Activated CD8-positive, alpha-beta memory T cell treated with anti-CD3 and anti-CD28 coated beads for 24 hours (primary cell): ENCODE measurements around the gene PDZD7.
A peak's percentile ranks its signal among the peaks of the same experiment; 100 is the strongest.

Experiments
- DNase-seq: peaks from one replicate; pipeline ENCODE4 v3.0.0-alpha.2; 2020

Gene PDZD7

DNA sequence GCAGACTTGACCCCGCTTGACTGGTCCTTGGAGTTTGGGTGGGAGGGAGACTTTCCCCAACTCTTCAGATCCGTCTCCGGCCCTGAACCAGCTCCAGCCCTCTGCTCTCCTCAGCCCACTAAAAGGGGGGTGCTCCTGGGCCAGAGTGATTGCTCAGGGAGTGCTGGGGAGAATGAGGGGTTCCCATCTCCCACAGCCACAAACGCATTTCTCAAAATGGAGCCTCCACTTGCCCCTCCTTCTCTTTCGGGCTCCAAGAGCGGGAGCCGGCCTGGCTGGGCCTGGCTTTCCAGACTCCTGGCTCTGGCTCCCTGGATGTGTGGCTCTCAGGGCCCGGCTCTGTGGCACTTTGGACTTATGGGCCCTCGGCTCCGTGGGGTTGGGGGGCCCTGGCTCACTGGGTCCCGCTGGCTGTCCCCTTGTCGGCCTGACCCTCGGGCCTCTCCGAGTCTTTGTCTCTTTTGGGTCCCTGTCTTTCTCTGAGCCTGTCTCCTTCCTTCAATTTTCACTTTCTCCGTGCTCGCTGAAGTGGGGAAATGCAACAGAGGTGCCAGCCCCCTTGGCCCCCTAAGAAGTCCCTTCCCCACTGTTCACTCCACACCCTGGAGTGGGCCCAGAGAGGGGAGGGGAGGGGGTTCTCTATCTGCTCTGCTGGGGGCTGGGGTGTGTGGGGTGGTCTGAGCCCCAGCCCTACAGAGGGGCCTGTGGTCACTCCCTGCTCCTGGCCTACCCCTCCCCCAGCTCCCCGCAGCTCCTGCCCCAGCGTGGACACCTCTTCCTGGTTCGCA, 30.6 kb downstream of the PDZD7 start:
- DNase-seq, result no peak

DNA sequence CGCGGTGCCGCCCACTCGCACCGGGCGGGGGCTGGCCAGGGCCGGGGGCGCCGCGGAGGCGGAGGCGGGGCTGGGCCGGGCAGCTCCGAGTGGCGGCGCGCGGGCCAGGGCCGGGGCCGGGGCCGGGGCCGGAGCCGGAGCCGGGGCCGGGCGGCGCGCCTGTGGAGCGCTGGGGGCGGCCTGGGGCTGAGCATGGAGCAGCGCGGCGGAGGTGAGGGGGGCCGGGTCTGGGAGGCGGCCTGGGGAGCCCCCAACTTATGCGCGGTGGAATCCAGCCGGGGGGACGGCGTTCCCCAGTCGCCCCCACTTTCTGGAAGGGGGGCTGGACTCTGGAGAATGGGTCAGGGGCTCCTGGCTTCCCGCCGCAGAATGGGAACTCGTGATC, 31.2 kb downstream of the PDZD7 start, which contains the start of gene LZTS2:
TSS of gene LZTS2 (plus strand) at position 67 of the 385 bp plus-strand sequence. CDS start 2,731 bp downstream, outside the sequence.
- DNase-seq, result no peak

DNA sequence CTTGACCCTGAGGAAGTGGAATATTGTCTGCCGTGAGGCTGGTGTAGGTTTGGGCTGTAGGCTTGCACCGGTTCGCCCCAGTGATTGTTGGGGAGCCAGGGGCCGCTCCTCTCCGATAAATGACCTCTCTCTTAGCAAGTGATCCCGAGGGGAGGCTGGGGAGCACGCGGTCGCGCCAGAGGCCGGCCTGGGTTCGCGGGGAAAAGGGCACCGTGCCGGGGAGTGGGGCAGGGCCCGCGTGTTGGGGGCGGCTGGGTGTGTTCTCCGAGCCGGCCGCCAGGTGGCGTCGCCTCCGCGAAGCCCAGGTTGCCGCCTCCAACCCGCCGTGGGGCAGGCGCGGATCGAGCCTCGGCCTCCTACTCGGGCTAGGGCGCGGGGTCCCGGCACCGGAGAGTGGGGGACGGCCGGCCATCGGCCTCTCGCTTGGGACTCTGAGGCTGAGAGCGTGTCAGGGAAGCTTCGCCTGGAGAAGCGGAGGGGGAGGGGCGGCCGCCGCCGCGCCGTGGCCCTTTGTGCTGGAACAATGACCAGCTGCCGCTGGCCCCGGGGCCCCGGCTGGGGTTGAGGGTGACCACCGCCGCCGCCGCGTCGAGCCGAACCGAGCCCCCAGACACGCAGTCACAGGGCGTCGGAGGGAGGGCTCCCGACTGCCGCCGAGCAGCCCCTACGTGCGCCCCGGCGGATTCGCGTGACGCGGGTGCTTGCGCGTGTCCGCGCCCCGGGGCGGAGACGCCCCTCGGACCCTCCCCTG, 31.8 kb downstream of the PDZD7 start:
- DNase-seq, result peak; percentile 92

DNA sequence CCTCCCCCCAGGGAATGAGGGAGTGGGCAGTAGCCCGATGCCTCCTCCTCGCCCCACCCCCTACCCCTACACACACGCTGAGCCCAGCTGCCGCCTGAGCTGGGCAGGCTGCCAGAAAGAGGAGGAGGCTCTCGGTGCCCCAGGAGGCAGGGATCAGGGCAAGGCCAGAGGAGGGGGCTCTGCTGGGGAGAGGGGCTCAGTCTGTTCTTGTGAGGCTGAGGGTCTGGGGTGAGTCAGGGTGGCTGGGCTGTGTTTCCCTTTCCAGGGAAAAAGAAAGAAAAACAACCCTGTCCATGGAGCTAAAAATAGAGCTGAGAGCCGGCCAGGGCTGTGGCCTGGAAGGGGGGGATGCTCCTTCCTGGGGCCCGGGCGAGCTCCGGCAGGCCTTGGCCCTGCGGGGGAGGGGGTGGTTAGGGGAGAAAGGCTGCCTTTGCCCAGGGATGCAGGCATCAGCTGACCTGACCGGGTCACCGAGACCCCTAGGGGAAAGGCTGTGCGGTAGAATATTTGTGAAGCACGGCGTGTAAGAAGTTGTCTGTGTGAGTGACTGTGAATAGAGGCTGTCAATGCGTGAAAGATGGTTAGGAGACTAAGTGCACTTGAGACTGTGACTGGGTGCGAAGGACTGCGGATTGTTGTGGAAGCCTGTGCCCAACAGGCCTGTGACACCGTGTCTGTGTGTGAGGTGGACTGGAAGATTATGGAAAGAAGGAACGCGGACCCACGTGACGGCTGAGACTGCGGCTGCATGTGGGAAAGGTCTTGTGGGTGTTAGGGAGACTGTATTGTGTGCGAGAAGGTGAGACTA, 32.5 kb downstream of the PDZD7 start:
- peak; percentile 84 for DNase-seq

DNA sequence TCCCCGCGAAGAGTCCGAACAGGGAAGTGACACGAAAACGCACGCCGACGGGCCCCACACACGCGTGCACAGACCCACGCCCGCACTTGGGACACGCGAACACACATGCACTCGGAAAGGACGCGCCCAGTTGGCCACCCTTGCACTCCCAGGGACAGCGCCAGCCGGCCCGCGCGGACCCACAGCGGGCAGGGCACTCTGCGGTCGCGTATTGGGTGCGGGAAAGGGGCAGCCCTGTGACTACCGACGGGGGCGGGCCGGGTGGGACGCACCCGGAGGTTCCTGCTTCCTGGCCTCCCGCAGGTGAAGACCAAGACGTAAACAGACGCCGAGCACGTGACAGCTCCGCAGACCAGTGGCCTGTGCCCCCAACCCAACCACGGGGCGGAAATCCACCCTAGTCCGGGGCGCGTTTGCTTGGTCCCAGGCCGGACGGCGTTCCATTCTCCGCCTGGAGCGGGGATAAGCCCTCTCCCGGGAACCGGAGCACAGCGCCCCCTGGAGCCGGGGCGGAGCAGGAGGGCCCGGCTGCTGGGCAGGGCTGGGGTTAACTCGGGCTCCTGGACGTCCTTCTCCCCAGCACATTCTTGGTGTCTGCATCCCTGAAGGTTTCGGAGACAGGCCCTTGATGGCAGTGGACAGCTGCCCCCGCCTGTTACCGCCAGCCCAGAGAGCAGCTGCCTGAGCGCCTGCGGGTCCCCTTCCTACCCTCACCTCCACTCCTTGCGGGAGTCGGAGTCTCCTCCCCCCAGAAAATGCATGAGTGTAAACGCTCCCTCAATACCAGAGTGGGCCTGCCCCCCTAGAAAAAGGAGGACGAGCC, 33.4 kb downstream of the PDZD7 start:
- DNase-seq, result peak; percentile 92

DNA sequence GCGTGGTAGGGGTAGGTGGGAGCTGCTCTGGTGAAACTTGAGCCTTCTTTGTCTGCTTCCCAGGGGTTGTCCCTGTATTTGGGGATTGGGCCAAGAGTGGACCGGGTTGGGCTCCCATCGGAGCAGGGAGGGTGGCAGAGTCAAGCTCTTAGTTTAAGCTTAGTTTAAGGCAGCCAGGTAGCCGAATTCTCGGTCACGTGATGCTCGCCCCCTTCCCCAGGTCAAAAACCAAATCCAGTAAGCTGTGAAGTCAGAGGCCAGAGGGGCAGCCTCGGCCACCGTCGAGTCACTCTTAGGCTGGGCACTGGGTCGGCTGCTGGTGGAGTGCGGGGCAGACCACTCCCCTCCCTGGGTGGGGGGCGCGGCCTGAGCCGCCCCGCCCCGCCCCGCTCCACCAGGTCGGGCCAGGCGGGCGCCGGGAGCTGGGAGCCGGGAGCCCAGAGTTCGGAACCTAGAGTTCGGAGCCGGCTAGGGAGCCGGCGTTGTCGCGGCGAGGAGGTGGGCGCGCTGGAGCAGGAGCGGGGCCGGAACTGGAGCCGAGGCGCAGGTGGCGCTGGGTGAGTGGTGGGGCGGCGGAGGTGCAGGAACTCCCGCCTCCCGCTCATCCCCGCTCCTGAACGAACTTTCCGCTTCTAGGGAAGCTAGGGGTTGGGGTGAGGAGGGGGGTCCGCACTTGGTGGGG, 34.1 kb downstream of the PDZD7 start:
- DNase-seq, result no peak

DNA sequence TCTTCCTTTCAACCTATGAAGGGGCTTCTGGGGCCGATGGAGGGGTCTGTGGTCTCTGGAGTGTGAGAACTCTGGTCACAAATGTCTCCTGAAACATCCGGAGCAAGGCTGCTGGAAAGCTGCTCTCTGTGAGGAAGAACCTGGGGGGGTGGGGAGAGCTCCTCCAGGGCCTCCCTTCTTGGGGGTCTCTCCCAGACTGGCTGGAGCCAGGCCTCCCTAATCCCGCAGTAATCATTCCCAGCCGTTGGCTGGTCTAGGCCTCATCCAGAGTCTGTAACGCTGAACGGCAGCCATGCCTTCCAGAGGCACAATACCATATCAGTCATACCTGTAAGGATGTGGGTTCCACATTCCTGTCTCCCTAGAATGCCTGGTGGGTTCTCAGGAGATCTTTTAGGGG, 35.7 kb downstream of the PDZD7 start:
- DNase-seq, result no peak

DNA sequence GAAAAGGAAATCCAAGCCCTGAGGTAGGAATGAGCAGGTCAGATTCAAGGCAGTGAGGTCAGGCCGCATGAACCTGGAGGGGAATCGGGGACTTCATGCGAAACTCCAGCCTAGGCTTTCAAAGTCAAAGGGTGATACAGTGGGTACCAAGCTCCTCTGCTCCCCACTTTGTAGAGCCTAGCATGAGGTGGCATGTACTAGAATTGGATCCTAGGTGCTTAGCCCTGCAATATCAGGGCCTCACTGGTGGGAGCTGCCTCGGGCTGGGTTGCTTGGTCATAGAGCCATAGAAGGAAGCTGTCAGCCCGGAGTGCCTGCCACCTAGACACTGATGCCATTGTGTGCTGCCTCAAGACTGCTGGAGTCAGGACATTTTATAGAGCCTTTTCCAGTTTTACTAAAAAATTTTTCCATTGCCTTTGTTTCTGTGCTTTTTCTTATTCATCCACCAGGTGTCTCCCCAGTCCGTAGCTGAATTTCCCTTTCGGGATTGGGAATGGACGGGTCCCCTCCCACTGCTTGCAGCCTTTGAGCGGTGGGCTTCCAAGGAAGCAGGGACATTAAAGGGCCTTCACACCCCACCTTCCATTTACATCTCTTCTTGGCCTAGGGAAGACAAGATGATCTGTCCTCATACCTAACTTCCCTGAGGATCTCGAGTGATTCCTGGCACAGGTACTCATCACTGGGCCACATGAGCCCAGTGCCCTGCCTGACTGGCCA, 36.8 kb downstream of the PDZD7 start:
- no peak for DNase-seq

DNA sequence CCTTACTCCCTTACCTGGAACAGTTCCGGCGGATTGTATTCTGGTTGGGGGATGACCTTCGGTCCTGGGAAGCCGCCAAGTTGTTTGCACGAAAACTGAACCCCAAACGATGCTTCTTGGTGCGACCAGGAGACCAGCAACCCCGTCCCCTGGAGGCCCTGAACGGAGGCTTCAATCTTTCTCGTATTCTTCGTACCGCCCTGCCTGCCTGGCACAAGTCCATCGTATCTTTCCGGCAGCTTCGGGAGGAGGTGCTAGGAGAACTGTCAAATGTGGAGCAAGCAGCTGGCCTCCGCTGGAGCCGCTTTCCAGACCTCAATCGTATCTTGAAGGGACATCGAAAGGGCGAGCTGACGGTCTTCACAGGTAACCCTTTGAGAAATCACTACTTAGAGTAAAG, 41.8 kb downstream of the PDZD7 start:
- DNase-seq, result no peak

DNA sequence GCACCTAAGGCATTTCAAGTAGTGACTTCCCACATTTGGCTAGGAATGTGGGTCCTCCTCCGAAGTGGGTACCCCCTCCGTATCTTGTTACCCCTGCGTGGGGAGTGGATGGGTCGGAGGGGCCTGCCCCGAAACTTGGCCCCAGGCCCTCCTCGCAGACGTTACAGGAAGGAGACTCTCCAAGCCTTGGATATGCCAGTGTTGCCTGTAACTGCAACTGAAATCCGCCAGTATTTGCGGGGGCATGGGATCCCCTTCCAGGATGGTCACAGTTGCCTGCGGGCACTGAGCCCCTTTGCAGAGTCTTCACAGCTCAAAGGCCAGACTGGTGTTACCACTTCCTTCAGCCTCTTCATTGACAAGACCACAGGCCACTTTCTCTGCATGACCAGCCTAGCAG, 42.8 kb downstream of the PDZD7 start:
- no peak for DNase-seq

DNA sequence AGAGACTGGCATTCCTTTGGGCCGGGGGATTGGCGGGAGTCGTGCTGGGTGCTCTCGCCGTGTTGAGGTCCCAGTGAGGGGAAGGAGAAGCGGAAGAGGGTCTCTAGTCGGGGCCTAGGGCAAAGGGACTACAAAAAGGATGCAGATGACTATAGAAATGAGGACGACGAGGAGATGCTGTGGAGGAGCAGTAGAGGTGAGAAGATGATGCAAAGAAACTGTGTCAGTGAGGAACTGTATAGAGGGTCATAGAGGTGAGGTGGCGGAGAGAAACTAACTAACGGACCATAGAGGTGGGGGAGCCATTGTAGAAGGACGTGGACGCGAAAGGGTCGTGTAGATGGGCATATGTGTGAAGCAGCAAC, 43.3 kb downstream of the PDZD7 start:
- no peak for DNase-seq

DNA sequence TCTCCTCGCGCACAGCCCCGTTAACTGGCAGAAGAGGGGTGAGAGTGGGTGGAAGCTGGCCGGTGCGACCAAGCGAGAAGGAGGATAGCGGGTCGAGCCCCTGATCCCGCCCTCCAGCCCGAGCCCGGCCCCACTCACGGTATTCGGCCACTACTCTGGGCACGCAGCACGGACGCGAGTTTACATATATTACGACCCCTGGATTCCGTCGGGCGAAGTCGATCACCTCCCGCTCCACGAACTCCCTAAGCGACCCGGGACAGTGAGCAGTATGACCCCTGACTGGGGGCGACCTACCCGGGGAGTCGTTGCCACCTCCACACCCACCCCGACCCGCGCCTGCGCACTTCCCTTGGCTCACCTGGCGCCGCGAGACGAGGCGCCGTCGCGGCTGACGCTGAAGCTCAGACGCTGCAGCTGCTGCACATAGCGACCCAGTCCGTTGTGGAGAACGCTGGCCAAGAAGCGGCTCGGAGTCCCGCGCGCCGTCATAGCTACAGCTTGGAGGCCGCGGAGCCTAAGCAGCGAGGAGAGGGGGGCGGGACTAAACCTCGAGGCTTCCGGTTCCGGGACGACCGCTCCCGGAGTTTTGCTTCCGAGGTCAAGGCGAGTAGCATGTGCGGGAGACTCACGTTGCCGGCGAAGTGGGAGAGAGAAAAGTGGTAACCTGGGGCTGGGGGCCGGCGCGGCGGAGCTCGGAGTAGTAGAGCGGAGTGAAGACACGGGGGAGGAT, 43.8 kb downstream of the PDZD7 start, which contains the start of the genes MRPL43 and TWNK:
TSS of gene MRPL43 (minus strand) at position 546 of the 733 bp plus-strand sequence. CDS start at position 492, 54 bp downstream.
TSS of gene TWNK (plus strand) at position 592 of the 733 bp plus-strand sequence. CDS start 668 bp downstream, outside the sequence.
- peak; percentile 94 for DNase-seq

DNA sequence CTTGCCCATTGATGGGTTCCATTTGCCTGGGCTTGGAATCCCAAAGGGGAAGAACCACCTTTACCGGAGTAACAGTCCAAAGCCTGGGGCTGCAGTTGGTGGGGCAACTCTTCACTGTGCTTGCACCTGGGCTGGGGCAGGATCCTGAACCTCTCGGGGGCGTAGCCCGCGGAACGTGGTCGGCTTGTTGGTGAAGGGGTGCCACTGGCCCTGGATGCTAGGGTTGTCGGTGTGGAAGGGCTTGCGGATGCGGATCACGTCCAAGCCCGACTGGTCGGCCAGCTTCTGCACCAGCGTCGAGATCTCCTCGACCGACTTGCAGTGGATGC, 44.3 kb downstream of the PDZD7 start:
- no peak for DNase-seq

DNA sequence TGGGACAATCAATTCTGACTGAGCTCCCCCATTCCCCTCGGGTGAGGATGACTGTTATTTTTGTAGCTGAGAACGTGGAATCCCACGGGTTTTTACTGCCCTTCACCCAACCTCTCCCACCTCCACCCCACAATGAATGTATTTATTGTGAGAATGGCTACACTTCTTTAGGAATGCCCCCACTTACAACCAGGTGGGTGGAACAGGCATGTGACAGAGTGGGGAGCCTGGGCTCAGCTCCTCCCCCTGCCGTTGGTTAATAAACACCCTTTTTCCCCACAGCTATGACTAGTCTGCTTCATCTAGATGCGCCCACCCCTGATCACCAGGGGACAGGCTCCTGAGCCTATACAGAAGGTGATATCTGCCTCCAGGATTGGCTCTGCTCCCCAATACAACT, 45.6 kb downstream of the PDZD7 start:
- DNase-seq, result no peak

DNA sequence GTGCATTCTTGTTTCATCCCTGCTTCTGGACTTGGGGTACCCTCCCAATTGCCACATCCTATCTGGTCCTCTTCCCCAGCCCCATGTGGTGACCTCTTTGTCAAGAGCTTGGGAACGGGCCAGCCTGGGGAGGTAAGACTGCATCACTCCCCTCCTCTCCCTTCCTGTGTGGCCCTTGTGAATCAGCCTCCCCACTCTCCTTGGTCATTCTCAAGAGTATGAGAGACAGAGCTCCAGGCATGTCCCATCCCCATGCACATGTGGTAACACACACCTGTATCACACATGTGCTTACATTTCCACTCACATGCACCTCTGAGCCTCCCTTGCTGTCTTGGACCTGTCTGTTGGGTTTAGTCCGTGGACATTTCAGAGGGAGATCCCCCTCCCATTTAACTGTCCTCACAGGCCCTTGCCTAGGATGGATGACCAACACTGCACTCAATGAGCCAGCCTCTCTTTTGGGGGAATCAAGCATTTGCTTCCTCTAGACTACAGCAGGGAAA, 46.2 kb downstream of the PDZD7 start:
- no peak for DNase-seq

DNA sequence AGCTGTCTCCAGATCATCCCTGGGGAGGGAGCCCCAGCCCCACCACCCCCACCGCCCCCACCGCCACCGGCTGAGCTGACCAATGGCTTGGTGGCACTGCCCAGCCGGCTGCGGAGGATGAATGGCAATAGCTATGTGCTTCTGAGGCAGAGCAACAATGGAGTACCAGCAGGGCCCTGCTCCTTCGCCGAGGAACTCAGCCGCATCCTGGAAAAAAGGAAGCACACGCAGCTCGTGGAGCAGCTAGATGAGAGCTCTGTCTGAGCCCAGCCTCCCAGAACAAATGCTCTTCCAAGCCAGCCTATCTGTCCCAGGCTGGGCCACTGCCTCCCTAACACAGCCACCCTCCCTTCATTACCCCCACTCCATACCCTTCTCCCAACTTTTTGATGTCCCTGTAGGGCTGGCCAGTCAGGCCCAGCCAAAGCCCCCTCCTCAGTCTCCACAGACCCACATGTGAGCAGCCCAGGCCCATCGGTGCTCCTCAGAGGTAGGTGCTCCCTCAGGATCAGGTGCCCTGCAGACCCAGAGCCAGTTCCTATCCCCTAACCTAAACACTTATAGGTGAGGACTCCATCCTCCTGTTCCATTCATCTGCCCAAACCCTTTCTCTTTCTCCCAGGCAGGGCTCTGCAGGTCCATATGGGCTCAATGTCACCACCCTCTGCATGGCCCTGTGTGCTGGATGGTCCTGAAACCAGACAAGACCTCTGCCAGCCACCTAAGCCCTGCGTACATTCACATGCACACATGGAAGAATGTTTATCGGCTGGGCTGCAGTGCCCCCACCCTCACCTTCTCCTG, 46.9 kb downstream of the PDZD7 start:
- DNase-seq, result peak; percentile 28

DNA sequence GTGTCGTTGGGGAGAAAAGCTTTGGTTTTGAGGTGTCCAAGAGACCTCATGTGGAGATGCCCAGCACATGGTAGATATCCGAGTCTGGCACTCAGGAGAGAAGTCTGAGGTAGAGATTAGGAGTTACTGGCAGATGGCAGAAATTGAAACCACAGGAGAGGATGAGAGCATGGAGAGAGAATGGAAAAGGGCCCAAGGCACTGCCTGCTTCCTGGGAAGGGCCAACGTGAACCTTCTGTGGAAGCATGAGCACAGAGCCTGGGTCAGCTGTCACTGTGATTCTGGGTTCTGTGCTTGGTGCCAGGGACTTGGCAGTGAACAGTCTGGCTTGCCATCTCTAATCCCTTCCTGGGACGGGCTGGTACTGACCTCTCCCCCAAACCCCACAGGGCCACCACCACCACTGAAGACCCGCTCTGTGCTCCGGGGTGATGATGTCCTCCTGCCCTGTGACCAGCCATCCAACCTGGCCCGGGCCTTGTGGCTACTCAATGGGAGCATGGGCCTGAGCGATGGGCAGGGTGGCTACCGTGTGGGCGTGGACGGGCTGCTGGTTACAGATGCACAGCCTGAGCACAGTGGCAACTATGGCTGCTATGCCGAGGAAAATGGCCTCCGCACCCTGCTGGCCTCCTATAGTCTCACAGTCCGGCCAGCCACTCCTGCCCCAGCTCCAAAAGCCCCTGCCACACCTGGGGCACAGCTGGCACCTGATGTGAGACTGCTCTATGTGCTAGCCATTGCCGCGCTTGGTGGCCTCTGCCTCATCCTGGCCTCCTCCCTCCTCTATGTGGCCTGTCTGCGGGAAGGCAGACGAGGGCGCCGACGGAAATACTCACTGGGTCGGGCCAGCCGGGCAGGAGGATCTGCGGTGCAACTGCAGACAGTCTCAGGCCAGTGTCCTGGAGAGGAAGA, 47.8 kb downstream of the PDZD7 start:
- peak; percentile 43 for DNase-seq

DNA sequence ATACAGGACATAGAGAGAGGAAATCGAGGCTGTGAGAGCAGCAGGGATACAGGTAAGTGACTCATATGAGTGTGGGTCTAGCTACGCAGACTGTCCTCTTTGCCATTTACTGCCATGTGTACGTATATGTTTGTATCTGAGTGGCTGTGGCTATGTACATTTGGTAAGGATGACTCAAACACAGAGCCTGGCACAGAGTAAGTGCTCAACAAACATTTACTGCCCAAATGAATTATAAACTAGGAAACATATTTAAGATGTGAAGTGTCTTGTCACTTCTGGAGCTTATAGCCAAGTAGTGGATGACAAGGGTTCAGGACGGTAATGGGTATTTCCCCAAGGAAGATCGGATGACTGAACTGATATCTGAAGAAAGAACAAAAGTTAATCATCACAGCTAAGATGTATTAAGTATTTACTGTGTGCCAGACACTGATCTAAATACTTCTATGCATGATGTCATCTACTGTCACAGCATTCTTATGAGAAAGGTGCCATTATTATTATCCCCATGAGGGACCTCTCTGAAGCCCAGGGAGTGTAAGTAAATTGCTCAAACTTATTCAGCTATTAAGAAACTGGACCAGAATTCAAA, 49.7 kb downstream of the PDZD7 start:
- no peak for DNase-seq
